ENCODE measurements around the gene PDS5A.
"Not testable (repeated sequence)": the region's sequence is repeated elsewhere in the genome, so short reads cannot be mapped to it uniquely, and the experiment has no call there.

The PDS5A gene

GRCh38 chr4:39977489-39978377 is at the start of gene PDS5A:
PDS5A (minus strand) TSS chr4:39977911; CDS start chr4:39976577, 1,334 bp downstream.
- peak; percentile 24 for DNase-seq (ENCODE audit: low read depth)

GRCh38 chr4:40024049-40024448 is 46.3 kb upstream of the PDS5A start:
- DNase-seq (ENCODE audit: low read depth), result not testable (repeated sequence)

- not testable (repeated sequence) for DNase-seq (ENCODE audit: low read depth)
Observed at GRCh38 chr4:40021116-40021515, 43.4 kb upstream of the PDS5A start.

GRCh38 chr4:40020221-40020620 is 42.5 kb upstream of the PDS5A start:
- DNase-seq (ENCODE audit: low read depth), result no peak

GRCh38 chr4:40016007-40016406 is 38.3 kb upstream of the PDS5A start:
- no peak for DNase-seq (ENCODE audit: low read depth)

- DNase-seq (ENCODE audit: low read depth), result peak; percentile 15
Observed at GRCh38 chr4:40003986-40004385, 26.3 kb upstream of the PDS5A start.

GRCh38 chr4:40000711-40001110 is 23.0 kb upstream of the PDS5A start:
- no peak for DNase-seq (ENCODE audit: low read depth)

- no peak for DNase-seq (ENCODE audit: low read depth)
Observed at GRCh38 chr4:39998659-39999345, 21.1 kb upstream of the PDS5A start.

GRCh38 chr4:39996811-39997210 is 19.1 kb upstream of the PDS5A start:
- no peak for DNase-seq (ENCODE audit: low read depth)

- no peak for DNase-seq (ENCODE audit: low read depth)
Observed at GRCh38 chr4:39994406-39994805, 16.7 kb upstream of the PDS5A start.

- DNase-seq (ENCODE audit: low read depth), result not testable (repeated sequence)
Observed at GRCh38 chr4:39989381-39989780, 11.7 kb upstream of the PDS5A start.

GRCh38 chr4:39987485-39987884 is 9.8 kb upstream of the PDS5A start:
- DNase-seq (ENCODE audit: low read depth), result no peak

GRCh38 chr4:39978904-39979303 is 1.2 kb upstream of the PDS5A start:
- no peak for DNase-seq (ENCODE audit: low read depth)

- no peak for DNase-seq (ENCODE audit: low read depth)
Observed at GRCh38 chr4:39978378-39978775, 666 bp upstream of the PDS5A start.

GRCh38 chr4:39976945-39977488 is 694 bp downstream of the PDS5A start:
- DNase-seq (ENCODE audit: low read depth), result no peak

- peak; percentile 36 for DNase-seq (ENCODE audit: low read depth)
Observed at GRCh38 chr4:39976141-39976944, 1.4 kb downstream of the PDS5A start.

GRCh38 chr4:39975488-39976089 is 2.1 kb downstream of the PDS5A start:
- peak; percentile 15 for DNase-seq (ENCODE audit: low read depth)

- DNase-seq (ENCODE audit: low read depth), result not testable (repeated sequence)
Observed at GRCh38 chr4:39973052-39973451, 4.7 kb downstream of the PDS5A start.

GRCh38 chr4:39970671-39971640 is 6.8 kb downstream of the PDS5A start:
- no peak for DNase-seq (ENCODE audit: low read depth)

GRCh38 chr4:39963656-39964055 is 14.1 kb downstream of the PDS5A start:
- no peak for DNase-seq (ENCODE audit: low read depth)
